ENCODE data around the gene SNX8.

Gene SNX8

GRCh38 chr7:2251841-2252771 lies 62.1 kb downstream of the SNX8 start:
- H3K4me3 ChIP-seq (ENCODE audit: low read length) = no peak overlapping the region
- no peak for DNase-seq (ENCODE audit: low read depth)
- no peak for TF ChIP-seq CTCF (conservative IDR thresholded peaks at IDR 0.05; ENCODE audit: low read depth, low read length)

GRCh38 chr7:2251381-2251780 lies 62.9 kb downstream of the SNX8 start:
- H3K4me3 ChIP-seq (ENCODE audit: low read length) = no peak overlapping the region
- DNase-seq (ENCODE audit: low read depth) = no peak

GRCh38 chr7:2249744-2250323 lies 64.4 kb downstream of the SNX8 start:
- H3K4me3 ChIP-seq (ENCODE audit: low read length) = no peak overlapping the region
- TF ChIP-seq CTCF (conservative IDR thresholded peaks at IDR 0.05; ENCODE audit: low read depth, low read length) = no peak

More at GRCh38 chr7:2251381-2251780, 62.9 kb downstream of the SNX8 start:
- no peak for TF ChIP-seq CTCF (conservative IDR thresholded peaks at IDR 0.05; ENCODE audit: low read depth, low read length)

GRCh38 chr7:2248984-2249694 lies 65.1 kb downstream of the SNX8 start:
- no peak for TF ChIP-seq CTCF (conservative IDR thresholded peaks at IDR 0.05; ENCODE audit: low read depth, low read length)
- DNase-seq (ENCODE audit: low read depth) = no peak
- H3K4me3 ChIP-seq (ENCODE audit: low read length) = no peak overlapping the region

More at GRCh38 chr7:2249744-2250323, 64.4 kb downstream of the SNX8 start:
- no peak for DNase-seq (ENCODE audit: low read depth)

- TF ChIP-seq CTCF (conservative IDR thresholded peaks at IDR 0.05; ENCODE audit: low read depth, low read length) = peak; percentile 89
- H3K4me3 ChIP-seq (ENCODE audit: low read length) = no peak overlapping the region
- DNase-seq (ENCODE audit: low read depth) = no peak
These were observed 66.9 kb downstream of the SNX8 start for GRCh38 chr7:2247141-2247995.

- TF ChIP-seq CTCF (conservative IDR thresholded peaks at IDR 0.05; ENCODE audit: low read depth, low read length) = no peak
- no peak for DNase-seq (ENCODE audit: low read depth)
- H3K4me3 ChIP-seq (ENCODE audit: low read length) = no peak overlapping the region
These were observed 68.2 kb downstream of the SNX8 start for GRCh38 chr7:2245883-2246675.

Measured in retinal pigment epithelial cell (primary cell).